Measurements from ENCODE around the gene BRD2. TPM values are rescaled to one million over a fixed set of nuclear protein-coding genes. Genes with fewer than 3 reads are reported as not detected.

Gene BRD2
- total RNA-seq, 1 donor from 2014 or later, result 155 TPM

DNA sequence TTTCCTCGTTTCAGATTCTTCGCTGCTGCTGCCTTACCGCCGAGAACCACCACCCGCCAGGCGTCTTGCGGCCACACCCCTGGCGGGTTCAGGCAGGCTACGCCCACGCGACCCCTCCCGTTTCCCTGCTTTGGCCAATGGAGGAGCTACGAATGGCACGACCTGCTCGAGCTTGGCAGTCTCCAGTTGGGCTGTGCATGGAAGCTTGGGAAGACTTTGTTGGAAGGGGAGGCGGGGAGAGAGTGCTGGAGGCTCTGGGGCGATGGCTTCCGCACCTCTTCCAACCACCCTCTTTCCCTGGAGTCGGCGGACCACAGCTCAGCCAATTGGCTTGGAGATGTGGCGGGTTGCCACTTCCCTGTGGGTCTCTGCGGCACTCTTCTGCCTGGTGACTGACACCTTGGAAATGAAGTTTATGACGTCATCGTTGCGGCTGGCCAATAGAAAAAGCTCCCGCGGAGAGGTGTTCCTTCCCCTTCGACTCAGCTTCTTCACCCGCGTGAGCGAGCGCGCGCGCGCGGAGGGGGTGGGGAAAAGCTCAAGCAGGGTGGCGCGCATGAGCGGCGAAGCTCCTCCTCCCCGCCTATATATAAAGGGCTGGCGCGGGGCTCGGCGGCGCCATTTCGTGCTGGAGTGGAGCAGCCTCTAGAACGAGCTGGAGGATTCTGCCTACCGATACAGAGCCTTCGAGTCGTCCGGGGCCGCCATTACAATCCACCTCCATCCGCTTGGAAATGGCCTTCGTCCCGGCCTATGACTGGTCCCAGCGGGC, 3.4 kb downstream of the BRD2 start:
- intact Hi-C loops (cut with DNase I), result no loop called here
- peak; percentile 69 for ATAC-seq
- H3K27ac ChIP-seq, result peak overlapping the region; percentile 99
- H3K4me3 ChIP-seq, result peak overlapping the region; percentile 74
- peaks cover 30% of the 10 kb centered on the region for H3K4me1 ChIP-seq
- H3K9me3 ChIP-seq, result no peaks in the 10 kb centered on the region
- peak; percentile 99 for DNase-seq
- H3K36me3 ChIP-seq, result peaks cover 41% of the 10 kb centered on the region
- H3K27me3 ChIP-seq, result no peaks in the 10 kb centered on the region
- TF ChIP-seq, protein P1, sequence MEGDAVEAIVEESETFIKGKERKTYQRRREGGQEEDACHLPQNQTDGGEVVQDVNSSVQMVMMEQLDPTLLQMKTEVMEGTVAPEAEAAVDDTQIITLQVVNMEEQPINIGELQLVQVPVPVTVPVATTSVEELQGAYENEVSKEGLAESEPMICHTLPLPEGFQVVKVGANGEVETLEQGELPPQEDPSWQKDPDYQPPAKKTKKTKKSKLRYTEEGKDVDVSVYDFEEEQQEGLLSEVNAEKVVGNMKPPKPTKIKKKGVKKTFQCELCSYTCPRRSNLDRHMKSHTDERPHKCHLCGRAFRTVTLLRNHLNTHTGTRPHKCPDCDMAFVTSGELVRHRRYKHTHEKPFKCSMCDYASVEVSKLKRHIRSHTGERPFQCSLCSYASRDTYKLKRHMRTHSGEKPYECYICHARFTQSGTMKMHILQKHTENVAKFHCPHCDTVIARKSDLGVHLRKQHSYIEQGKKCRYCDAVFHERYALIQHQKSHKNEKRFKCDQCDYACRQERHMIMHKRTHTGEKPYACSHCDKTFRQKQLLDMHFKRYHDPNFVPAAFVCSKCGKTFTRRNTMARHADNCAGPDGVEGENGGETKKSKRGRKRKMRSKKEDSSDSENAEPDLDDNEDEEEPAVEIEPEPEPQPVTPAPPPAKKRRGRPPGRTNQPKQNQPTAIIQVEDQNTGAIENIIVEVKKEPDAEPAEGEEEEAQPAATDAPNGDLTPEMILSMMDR (IDR thresholded peaks at IDR 0.05), result no peak

DNA sequence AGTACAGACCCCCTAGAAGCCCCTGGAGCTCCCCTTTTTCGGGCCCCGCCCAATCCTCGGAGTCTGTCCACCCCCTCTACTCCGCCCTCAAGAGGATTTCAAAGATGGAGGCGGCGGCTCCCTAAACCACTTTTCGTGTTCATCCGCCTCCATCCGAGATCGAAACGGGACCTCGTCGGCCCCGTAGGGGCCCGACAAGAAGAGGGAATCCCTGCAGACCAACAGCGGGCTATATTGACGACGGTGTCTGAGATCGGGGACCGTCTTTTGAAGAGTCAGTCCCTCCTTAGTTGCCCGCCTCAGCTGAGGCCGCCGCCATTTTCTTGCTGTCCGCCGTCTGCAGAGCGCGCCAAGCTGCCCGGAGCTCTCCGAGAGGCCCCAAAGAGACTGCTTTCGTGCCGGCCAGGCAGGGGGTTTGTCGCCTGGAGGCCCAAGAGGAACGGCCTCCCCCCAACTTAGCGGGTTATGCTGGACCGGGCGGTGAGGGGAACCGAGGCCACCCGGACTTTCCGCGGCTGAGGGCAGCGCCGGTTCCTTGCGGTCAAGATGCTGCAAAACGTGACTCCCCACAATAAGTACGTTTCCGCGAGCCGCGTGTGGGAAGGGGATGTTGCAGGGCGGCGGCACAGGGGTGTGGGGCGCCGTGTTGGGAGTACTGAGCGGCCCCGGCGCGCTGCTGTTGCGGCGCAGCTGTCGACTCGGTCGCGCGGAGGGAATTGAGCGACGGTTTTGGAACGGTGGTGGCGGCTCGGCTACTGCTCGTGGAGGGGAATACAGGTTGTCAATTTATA, 4.2 kb downstream of the BRD2 start:
- Histone ChIP-seq H3K9me3 (no peaks in the 10 kb centered on the region), H3K4me1 (peaks cover 30% of the 10 kb centered on the region), H3K27ac (peak overlapping the region; percentile 99), H3K36me3 (peaks cover 49% of the 10 kb centered on the region), H3K4me3 (peak overlapping the region; percentile 74), H3K27me3 (no peaks in the 10 kb centered on the region)
- TF ChIP-seq, protein P1 (IDR thresholded peaks at IDR 0.05), result no peak
- intact Hi-C loops (cut with DNase I), result no loop called here
- ATAC-seq (no peak), DNase-seq (peak; percentile 76)

DNA sequence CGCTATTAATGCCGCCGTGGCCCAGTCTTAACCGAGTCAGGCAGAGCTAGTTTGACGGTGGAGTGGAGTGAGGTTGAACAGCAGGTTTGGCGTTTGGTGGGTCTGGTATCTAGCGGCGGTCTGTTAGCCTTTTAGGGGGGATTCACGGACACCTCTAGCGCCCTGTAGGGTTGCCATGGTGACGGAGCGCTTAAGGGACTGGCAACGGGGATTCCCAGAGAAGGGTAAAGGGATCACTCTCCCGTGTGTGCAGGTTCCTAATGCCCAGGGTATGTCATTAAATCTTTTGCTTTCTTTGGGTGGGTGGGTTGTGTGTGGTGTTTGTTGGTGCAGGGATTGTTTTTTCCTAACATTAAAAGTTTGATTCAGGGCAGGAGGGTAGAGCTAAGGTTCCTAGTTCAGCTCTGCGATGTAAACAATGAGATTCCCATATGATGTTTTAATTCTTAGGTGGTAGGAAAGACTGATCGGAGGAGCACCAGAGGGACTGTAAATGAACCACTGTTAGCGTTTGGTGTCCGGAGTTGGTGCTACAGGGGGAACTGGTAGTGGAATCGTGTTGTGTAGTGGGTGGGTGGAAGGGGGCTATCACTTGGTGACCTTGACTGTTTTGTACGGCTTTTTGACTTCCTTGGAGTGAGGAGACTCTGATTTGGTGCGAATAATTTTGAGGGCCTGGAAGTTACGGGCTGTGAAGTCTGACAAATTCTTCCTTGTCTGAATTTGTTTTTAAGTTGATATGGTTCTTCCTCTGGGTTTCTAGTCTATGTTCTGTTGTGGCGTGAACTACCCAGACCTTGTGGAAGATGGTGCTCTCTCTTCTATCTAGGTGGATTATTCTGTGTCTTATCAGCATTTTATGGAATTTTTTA, 5.0 kb downstream of the BRD2 start:
- Histone ChIP-seq H3K4me1 (peaks cover 35% of the 10 kb centered on the region), H3K4me3 (peak overlapping the region; percentile 74), H3K9me3 (no peaks in the 10 kb centered on the region), H3K36me3 (peaks cover 57% of the 10 kb centered on the region), H3K27me3 (no peaks in the 10 kb centered on the region), H3K27ac (peak overlapping the region; percentile 99)
- ATAC-seq (no peak), DNase-seq (no peak)
- intact Hi-C loops (cut with DNase I), result no loop called here
- TF ChIP-seq, protein P1 (IDR thresholded peaks at IDR 0.05), result no peak

DNA sequence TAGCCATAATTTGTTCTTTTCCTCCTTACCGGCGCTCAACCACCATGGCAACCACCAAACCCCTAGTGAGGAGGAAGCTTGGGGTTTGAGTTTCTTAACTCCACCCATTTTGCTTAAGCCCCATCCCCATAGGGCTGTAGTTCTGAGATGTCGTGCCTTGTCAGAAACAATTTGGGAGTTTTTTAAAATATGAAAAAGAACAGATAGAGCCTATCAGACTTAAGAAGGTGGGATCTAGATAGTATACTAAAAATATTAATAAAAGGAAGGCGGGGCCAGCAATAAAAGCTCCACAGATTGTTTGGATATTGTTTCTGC, 5.6 kb downstream of the BRD2 start:
- Histone ChIP-seq H3K4me1 (peaks cover 35% of the 10 kb centered on the region), H3K27me3 (no peaks in the 10 kb centered on the region), H3K36me3 (peaks cover 63% of the 10 kb centered on the region), H3K4me3 (peak overlapping the region; percentile 74), H3K9me3 (no peaks in the 10 kb centered on the region), H3K27ac (peak overlapping the region; percentile 99)
- ATAC-seq (no peak), DNase-seq (no peak)
- intact Hi-C loops (cut with DNase I), result no loop called here
- TF ChIP-seq, protein P1 (IDR thresholded peaks at IDR 0.05), result no peak

DNA sequence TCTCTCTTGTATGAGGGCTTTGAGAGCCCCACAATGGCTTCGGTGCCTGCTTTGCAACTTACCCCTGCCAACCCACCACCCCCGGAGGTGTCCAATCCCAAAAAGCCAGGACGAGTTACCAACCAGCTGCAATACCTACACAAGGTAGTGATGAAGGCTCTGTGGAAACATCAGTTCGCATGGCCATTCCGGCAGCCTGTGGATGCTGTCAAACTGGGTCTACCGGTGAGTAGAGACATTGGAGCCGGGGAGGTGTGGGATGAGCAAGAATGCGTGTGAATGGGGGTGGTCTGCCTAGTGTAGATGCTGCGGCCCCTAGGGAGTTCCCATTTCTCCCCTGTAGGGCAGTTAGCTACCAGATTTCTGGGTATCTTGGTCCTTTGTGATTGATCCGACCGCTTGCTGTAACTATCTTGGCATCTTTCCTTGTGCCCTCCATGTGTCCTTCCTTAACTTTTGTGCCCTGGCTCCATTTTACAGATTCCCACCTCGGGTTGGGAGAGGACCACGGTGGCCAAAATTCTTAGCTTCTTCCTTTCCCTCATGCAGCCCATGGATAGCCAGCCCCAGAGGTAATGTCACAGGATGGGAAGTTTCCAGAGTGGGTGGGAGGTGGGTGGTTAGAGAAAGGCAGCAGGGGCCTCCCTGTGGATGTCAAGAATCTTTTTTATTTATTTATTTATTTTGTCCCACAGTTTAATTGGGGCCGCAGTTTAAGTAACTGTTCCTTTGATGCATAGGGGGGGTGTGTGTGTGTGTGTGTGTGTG, 6.3 kb downstream of the BRD2 start:
- peaks cover 71% of the 10 kb centered on the region for H3K36me3 ChIP-seq
- peak overlapping the region; percentile 74 for H3K4me3 ChIP-seq
- intact Hi-C loops (cut with DNase I), result loop anchor here (5.0 kb wide), 1 partner anchor 37 kb away; no protein-coding TSS in a partner anchor
- ATAC-seq (no peak), DNase-seq (no peak)
- no peaks in the 10 kb centered on the region for H3K9me3 ChIP-seq
- no peaks in the 10 kb centered on the region for H3K27me3 ChIP-seq
- TF ChIP-seq, protein P1 (IDR thresholded peaks at IDR 0.05), result no peak
- H3K4me1 ChIP-seq, result peaks cover 35% of the 10 kb centered on the region
- H3K27ac ChIP-seq, result no peak overlapping the region
